Measurements from ENCODE around the gene NME9.

NME9 gene

DNA sequence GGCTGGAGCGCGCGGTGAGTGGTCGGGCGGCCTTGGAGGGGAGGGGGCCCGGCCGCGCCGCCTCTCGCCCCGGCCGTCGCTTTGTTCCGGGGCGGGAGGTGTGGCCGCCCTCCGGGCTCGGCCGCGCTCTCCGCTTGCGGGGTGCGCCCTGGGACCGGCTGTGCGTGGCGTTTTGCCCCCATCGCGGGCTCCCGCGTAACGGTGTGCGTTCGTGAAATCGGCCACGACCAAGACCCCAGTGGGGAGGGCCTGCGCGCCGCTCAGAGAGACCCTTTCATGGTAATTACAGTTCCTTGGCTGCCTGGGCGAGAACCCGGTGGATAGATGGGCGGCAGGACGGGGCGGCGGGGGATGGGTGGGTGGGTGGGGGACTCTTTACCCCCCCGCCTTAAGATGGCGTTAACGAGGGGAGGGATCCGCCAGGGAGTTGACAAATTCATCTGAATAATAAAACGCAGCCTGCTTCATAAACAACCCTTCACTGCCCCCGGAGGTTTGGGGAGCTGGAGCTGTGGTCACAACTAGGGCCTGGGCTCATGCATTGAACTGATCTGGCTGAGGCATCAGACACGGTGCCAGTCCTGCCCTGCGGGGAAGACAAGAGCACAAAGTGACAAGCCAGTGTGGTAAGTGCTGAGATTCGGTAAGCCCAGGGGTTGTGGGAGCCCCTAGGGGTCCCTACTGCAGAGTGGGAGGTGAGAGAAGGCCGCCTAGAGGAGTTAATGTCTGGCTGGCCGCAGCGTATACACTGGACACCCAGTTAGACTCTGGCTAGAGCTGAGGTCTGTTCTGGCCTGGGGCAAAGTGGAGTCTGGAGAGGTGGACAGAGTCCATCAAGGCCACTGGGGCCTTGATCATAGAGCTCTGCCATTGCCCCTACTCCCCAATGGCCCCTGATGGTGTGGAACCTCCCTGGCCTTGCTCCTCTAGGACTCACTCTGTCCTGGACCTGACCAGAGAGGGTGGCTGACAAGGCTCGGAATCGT lies 19.4 kb upstream of the NME9 start:
- Histone ChIP-seq H3K4me2 (ENCODE audit: low read length, poor library complexity, severe bottlenecking) (peak overlapping the region; percentile 57), H3K27me3 (ENCODE audit: control insufficient read depth in 1 of 2, insufficient read depth in 1 of 2, low read length in 2 of 2) (no peaks in the 10 kb centered on the region), H3K4ac (ENCODE audit: low read depth in 1 of 2, low read length in 2 of 2) (peak overlapping the region in 1 of 2 experiments; percentile 57), H3K79me1 (replicated peaks; ENCODE audit: low read length, poor library complexity, severe bottlenecking) (peaks cover 17% of the 10 kb centered on the region), H3K4me3 (ENCODE audit: insufficient read depth in 1 of 2, low read depth in 1 of 2, low read length in 2 of 2) (peak overlapping the region; percentile 76 to 92), H2AFZ (ENCODE audit: low read depth, low read length) (peak overlapping the region; percentile 60), H3K9ac (ENCODE audit: low read length) (peak overlapping the region; percentile 97), H3K27ac (ENCODE audit: low read length, poor library complexity, severe bottlenecking) (peak overlapping the region; percentile 3), H2AK5ac (ENCODE audit: low read length, severe bottlenecking) (peak overlapping the region; percentile 9), H3K36me3 (ENCODE audit: control insufficient read depth in 1 of 2, insufficient read depth in 2 of 2, low read depth in 1 of 2, low read length in 2 of 2) (no peaks in the 10 kb centered on the region), H2BK120ac (ENCODE audit: low read depth, low read length) (peak overlapping the region; percentile 77), H3K9me3 (ENCODE audit: control insufficient read depth, low read length) (no peaks in the 10 kb centered on the region), H3K18ac (ENCODE audit: low read depth in 1 of 2, low read length in 2 of 2) (peak overlapping the region; percentile 45 to 61), H2BK15ac (ENCODE audit: low read depth, poor library complexity, severe bottlenecking) (peak overlapping the region; percentile 12), H3K4me1 (ENCODE audit: control insufficient read depth, insufficient read depth, low read depth, low read length) (peaks cover 12% of the 10 kb centered on the region), H3K14ac (ENCODE audit: low read length in 2 of 2) (peak overlapping the region in 1 of 2 experiments; percentile 35), H4K8ac (ENCODE audit: low read length) (peak overlapping the region; percentile 78), H3K23ac (ENCODE audit: low read length in 2 of 2) (no peak overlapping the region), H2BK12ac (ENCODE audit: low read length in 2 of 2) (peak overlapping the region in 1 of 2 experiments; percentile 2), H4K91ac (ENCODE audit: low read length) (peak overlapping the region; percentile 70), H2BK5ac (ENCODE audit: low read depth, low read length, poor library complexity, severe bottlenecking) (no peak overlapping the region)
- WGBS: 14% methylated on average over 40 of the region's 58 CpGs
- peak; percentile 24 for DNase-seq

DNA sequence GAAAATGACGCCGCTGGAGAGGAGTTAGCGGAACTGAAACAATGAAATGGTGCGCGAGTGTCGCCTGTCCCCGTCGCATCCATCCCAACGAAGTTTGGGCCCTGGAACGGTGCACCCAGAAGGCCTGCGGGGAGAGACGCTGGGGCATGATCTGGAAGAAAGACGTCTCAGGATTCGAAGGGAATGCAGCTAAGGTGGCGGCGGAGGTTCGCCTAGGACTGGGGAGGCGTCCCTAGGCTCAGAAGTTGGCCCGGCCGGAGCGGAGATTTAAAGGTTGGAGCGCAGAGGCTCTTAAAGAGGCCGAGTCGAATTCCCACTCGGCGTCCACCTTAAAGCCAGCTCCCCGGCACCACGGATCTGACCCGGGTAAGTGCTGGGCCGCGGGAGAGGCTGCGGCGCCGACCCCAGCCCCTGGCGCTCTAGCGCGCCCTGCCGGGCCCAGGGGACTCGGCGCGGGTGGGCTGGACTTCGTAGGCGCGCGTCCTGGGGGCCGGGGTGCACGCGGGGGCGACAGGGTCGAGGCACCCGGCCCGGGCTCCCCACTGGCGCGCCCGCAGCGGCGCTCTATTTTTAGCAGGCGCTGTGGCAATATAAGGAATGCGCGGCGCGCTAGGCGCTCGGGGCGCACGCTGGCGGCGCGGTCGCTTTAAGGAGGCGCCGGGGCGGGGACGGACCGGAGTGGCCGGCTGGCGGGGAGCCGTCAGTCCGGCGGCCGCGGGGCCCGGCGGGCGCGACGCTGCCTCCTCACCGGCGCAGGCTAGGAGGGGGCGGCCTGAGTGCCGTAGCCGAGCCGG lies 18.5 kb upstream of the NME9 start, which contains the start of gene MRAS:
TSS of gene MRAS (plus strand) at position 620 of the 794 bp plus-strand sequence. CDS start 24,305 bp downstream, outside the sequence.
- DNase-seq: peak; percentile 84
- Histone ChIP-seq H2BK5ac (ENCODE audit: low read depth, low read length, poor library complexity, severe bottlenecking) (peak within 1 kb of the TSS; percentile 20), H4K8ac (ENCODE audit: low read length) (peak within 1 kb of the TSS; percentile 78), H2BK12ac (ENCODE audit: low read length in 2 of 2) (peak within 1 kb of the TSS in 1 of 2 experiments; percentile 23), H3K4me2 (ENCODE audit: low read length, poor library complexity, severe bottlenecking) (peak within 1 kb of the TSS; percentile 86), H3K9ac (ENCODE audit: low read length) (peak within 1 kb of the TSS; percentile 97), H2AK5ac (ENCODE audit: low read length, severe bottlenecking) (peak within 1 kb of the TSS; percentile 9), H3K18ac (ENCODE audit: low read depth in 1 of 2, low read length in 2 of 2) (peak within 1 kb of the TSS; percentile 45 to 61), H3K27ac (ENCODE audit: low read length, poor library complexity, severe bottlenecking) (peak within 1 kb of the TSS; percentile 48), H3K9me3 (ENCODE audit: control insufficient read depth, low read length) (no peaks in the 10 kb centered on the region), H2BK120ac (ENCODE audit: low read depth, low read length) (peak within 1 kb of the TSS; percentile 77), H3K79me1 (replicated peaks; ENCODE audit: low read length, poor library complexity, severe bottlenecking) (peaks cover 10% of the 10 kb centered on the region), H3K27me3 (ENCODE audit: control insufficient read depth in 1 of 2, insufficient read depth in 1 of 2, low read length in 2 of 2) (no peaks in the 10 kb centered on the region), H3K4me1 (ENCODE audit: control insufficient read depth, insufficient read depth, low read depth, low read length) (peaks cover 12% of the 10 kb centered on the region), H2BK15ac (ENCODE audit: low read depth, poor library complexity, severe bottlenecking) (peak within 1 kb of the TSS; percentile 12), H2AFZ (ENCODE audit: low read depth, low read length) (peak within 1 kb of the TSS; percentile 60), H3K36me3 (ENCODE audit: control insufficient read depth in 1 of 2, insufficient read depth in 2 of 2, low read depth in 1 of 2, low read length in 2 of 2) (no peaks in the 10 kb centered on the region), H4K91ac (ENCODE audit: low read length) (peak within 1 kb of the TSS; percentile 92), H3K14ac (ENCODE audit: low read length in 2 of 2) (peak within 1 kb of the TSS in 1 of 2 experiments; percentile 35), H3K23ac (ENCODE audit: low read length in 2 of 2) (no peak within 1 kb of the TSS), H3K4me3 (ENCODE audit: insufficient read depth in 1 of 2, low read depth in 1 of 2, low read length in 2 of 2) (peak within 1 kb of the TSS; percentile 76 to 92), H3K4ac (ENCODE audit: low read depth in 1 of 2, low read length in 2 of 2) (peak within 1 kb of the TSS in 1 of 2 experiments; percentile 57)
- under 1% methylated on average over 68 of the region's 93 CpGs for WGBS

DNA sequence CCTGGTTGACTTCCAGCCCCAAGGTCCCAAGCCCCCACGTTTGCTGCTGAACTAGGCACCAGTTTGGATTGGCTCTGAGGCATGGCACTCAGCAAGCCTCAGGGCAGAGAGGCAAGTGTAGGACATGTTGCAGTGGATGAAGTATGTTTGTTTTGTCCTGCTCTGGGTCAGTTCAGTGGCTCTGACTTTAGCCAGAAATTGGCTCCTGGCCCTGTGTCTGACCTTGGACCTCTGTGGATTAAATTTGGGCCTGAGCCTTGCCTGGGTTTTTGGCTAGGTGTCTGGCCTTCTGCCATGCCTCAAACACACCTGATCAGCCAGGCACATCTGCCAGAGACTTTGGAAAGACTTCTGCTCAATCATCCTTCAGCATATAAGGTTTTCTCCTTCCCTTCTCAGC lies 15.1 kb upstream of the NME9 start:
- no peak overlapping the region for H2BK12ac ChIP-seq (ENCODE audit: low read length in 2 of 2)
- no peak overlapping the region for H2AFZ ChIP-seq (ENCODE audit: low read depth, low read length)
- H3K9me3 ChIP-seq (ENCODE audit: control insufficient read depth, low read length): no peaks in the 10 kb centered on the region
- no peak overlapping the region for H4K91ac ChIP-seq (ENCODE audit: low read length)
- no peak overlapping the region for H3K27ac ChIP-seq (ENCODE audit: low read length, poor library complexity, severe bottlenecking)
- no peak overlapping the region for H2BK5ac ChIP-seq (ENCODE audit: low read depth, low read length, poor library complexity, severe bottlenecking)
- peaks cover 0 to 3% of the 10 kb centered on the region in 2 experiments for H3K27me3 ChIP-seq (ENCODE audit: control insufficient read depth in 1 of 2, insufficient read depth in 1 of 2, low read length in 2 of 2)
- no peak overlapping the region for H4K8ac ChIP-seq (ENCODE audit: low read length)
- no peak for DNase-seq
- peaks cover 5% of the 10 kb centered on the region for H3K4me1 ChIP-seq (ENCODE audit: control insufficient read depth, insufficient read depth, low read depth, low read length)
- H3K79me1 ChIP-seq (replicated peaks; ENCODE audit: low read length, poor library complexity, severe bottlenecking): no peaks in the 10 kb centered on the region
- H3K9ac ChIP-seq (ENCODE audit: low read length): no peak overlapping the region
- H3K18ac ChIP-seq (ENCODE audit: low read depth in 1 of 2, low read length in 2 of 2): no peak overlapping the region
- no peak overlapping the region for H3K4me3 ChIP-seq (ENCODE audit: insufficient read depth in 1 of 2, low read depth in 1 of 2, low read length in 2 of 2)
- no peak overlapping the region for H3K4ac ChIP-seq (ENCODE audit: low read depth in 1 of 2, low read length in 2 of 2)
- WGBS: 86% methylated on average over 1 of the region's 1 CpG
- no peak overlapping the region for H2BK120ac ChIP-seq (ENCODE audit: low read depth, low read length)
- no peak overlapping the region for H3K14ac ChIP-seq (ENCODE audit: low read length in 2 of 2)
- H2BK15ac ChIP-seq (ENCODE audit: low read depth, poor library complexity, severe bottlenecking): no peak overlapping the region
- no peak overlapping the region for H3K23ac ChIP-seq (ENCODE audit: low read length in 2 of 2)
- H2AK5ac ChIP-seq (ENCODE audit: low read length, severe bottlenecking): no peak overlapping the region
- no peaks in the 10 kb centered on the region for H3K36me3 ChIP-seq (ENCODE audit: control insufficient read depth in 1 of 2, insufficient read depth in 2 of 2, low read depth in 1 of 2, low read length in 2 of 2)
- H3K4me2 ChIP-seq (ENCODE audit: low read length, poor library complexity, severe bottlenecking): no peak overlapping the region
